H9 (cell line): ENCODE data around the gene PNPLA7. TPM values are rescaled to one million over a fixed set of nuclear protein-coding genes. Genes with fewer than 3 reads are reported as not detected.

Experiments used
- DNase-seq: peaks from one replicate; pipeline ENCODE4 v3.0.0-alpha.2; 2017
- H2AFZ ChIP-seq: one replicate; pipeline ENCODE4 v1.6.1; 2013; ENCODE audit warnings: mild to moderate bottlenecking, low read length, control low read depth, moderate library complexity
- H2AK5ac ChIP-seq: 2 replicates; pipeline ENCODE4 v1.6.1; 2013; ENCODE audit warnings: low read length, control low read depth, mixed read lengths; ENCODE audit not compliant: insufficient read length
- H2BK120ac ChIP-seq: one replicate; pipeline ENCODE4 v1.6.1; 2013; ENCODE audit warnings: low read depth, mild to moderate bottlenecking, low read length, control low read depth, inconsistent platforms; ENCODE audit not compliant: poor library complexity, severe bottlenecking
- H2BK12ac ChIP-seq: 2 replicates; pipeline ENCODE4 v1.6.1; 2013; ENCODE audit warnings: low read length, control low read depth, mixed read lengths, low read depth; ENCODE audit not compliant: insufficient read length
- H2BK15ac ChIP-seq: 2 replicates; pipeline ENCODE4 v1.6.1; 2013; ENCODE audit warnings: low read depth, low read length, control low read depth
- H2BK20ac ChIP-seq: one replicate; pipeline ENCODE4 v1.6.1; 2013; ENCODE audit warnings: low read depth, mild to moderate bottlenecking, low read length, control low read depth, inconsistent platforms; ENCODE audit not compliant: poor library complexity, severe bottlenecking
- H2BK5ac ChIP-seq: 2 replicates; pipeline ENCODE4 v1.6.1; 2013; ENCODE audit warnings: low read length, control low read depth, mixed read lengths; ENCODE audit not compliant: insufficient read length
- H3K14ac ChIP-seq: 2 replicates; pipeline ENCODE4 v1.6.1; 2013; ENCODE audit warnings: low read length, control low read depth; ENCODE audit not compliant: insufficient read depth
- H3K18ac ChIP-seq: 2 replicates; pipeline ENCODE4 v1.6.1; 2013; ENCODE audit warnings: low read depth, mild to moderate bottlenecking, mixed read lengths, low read length, control low read depth; ENCODE audit not compliant: insufficient read length
- H3K23ac ChIP-seq: 2 replicates; pipeline ENCODE4 v1.6.1; 2013; ENCODE audit warnings: low read length, control low read depth, mixed read lengths, low read depth; ENCODE audit not compliant: insufficient read length
- H3K23me2 ChIP-seq: 2 replicates; pipeline ENCODE4 v1.6.1; 2013; ENCODE audit warnings: low read depth, mild to moderate bottlenecking, mixed read lengths, low read length, control low read depth; ENCODE audit not compliant: insufficient read length, poor library complexity, severe bottlenecking
- H3K27ac ChIP-seq: 2 replicates; pipeline ENCODE4 v1.5.1; 2013; ENCODE audit warnings: low read length, control low read depth, mixed read lengths, low read depth; ENCODE audit not compliant: insufficient read length
- H3K27me3 ChIP-seq: 2 replicates; pipeline ENCODE4 v1.6.1; 2013; ENCODE audit warnings: low read length, control low read depth, inconsistent platforms; ENCODE audit not compliant: insufficient read depth
- H3K4ac ChIP-seq: 2 replicates; pipeline ENCODE4 v1.6.1; 2013; ENCODE audit warnings: low read depth, mild to moderate bottlenecking, control low read depth, inconsistent platforms, low read length, moderate library complexity
- H3K4me1 ChIP-seq: 2 replicates; pipeline ENCODE4 v1.6.1; 2013; ENCODE audit warnings: low read length, control low read depth, inconsistent platforms; ENCODE audit not compliant: insufficient read depth
- H3K4me2 ChIP-seq: 2 replicates; pipeline ENCODE4 v1.6.1; 2013; ENCODE audit warnings: low read length, control low read depth, mixed read lengths; ENCODE audit not compliant: insufficient read length, insufficient read depth
- H3K56ac ChIP-seq: 2 replicates; pipeline ENCODE4 v1.6.1; 2013; ENCODE audit warnings: low read depth, mild to moderate bottlenecking, mixed read lengths, low read length, control low read depth; ENCODE audit not compliant: insufficient read length
- H3K79me1 ChIP-seq: 2 replicates; pipeline ENCODE4 v1.6.1; 2013; ENCODE audit warnings: low read depth, mild to moderate bottlenecking, moderate library complexity, low read length, control low read depth, inconsistent platforms; ENCODE audit not compliant: insufficient read depth, poor library complexity, severe bottlenecking
- H3K79me2 ChIP-seq: 2 replicates; pipeline ENCODE4 v1.6.1; 2013; ENCODE audit warnings: low read length, control low read depth, inconsistent platforms; ENCODE audit not compliant: insufficient read depth
- H3K9ac ChIP-seq: 2 replicates; pipeline ENCODE4 v1.6.1; 2013; ENCODE audit warnings: low read length, control low read depth, mixed read lengths; ENCODE audit not compliant: insufficient read length; ENCODE audit errors: extremely low read depth
- H3K9me3 ChIP-seq: one replicate; pipeline ENCODE4 v1.6.1; 2013; ENCODE audit warnings: low read depth, low read length, inconsistent platforms; ENCODE audit not compliant: control insufficient read depth
- H3T11ph ChIP-seq: one replicate; pipeline ENCODE4 v1.6.1; 2013; ENCODE audit warnings: mild to moderate bottlenecking, low read length, control low read depth, inconsistent platforms
- H4K20me1 ChIP-seq: one replicate; pipeline ENCODE4 v1.6.1; 2013; ENCODE audit not compliant: control insufficient read depth, insufficient read length, insufficient read depth
- H4K5ac ChIP-seq: 2 replicates; pipeline ENCODE4 v1.6.1; 2013; ENCODE audit warnings: low read depth, mild to moderate bottlenecking, mixed read lengths, low read length, control low read depth; ENCODE audit not compliant: insufficient read length
- H4K8ac ChIP-seq: replicated peaks from 2 replicates; pipeline ENCODE4 v1.6.1; 2013; ENCODE audit warnings: low read length, control low read depth, mixed read lengths, low read depth; ENCODE audit not compliant: insufficient read length
- H4K91ac ChIP-seq: 2 replicates; pipeline ENCODE4 v1.6.1; 2013; ENCODE audit warnings: low read depth, mild to moderate bottlenecking, moderate library complexity, mixed read lengths, low read length, control low read depth; ENCODE audit not compliant: insufficient read length
- H3K27ac Mint-ChIP-seq, 3 experiments: 2 replicates in 2 of 3; 3 replicates in 1 of 3; pipeline ENCODE4 v1.8.0; 2020 to 2021; ENCODE audit warnings: mixed read lengths in 3 of 3, mild to moderate bottlenecking in 1 of 3, moderate library complexity in 1 of 3
- H3K27me3 Mint-ChIP-seq: 2 replicates; pipeline ENCODE4 v1.8.0; 2021; ENCODE audit warnings: low read depth, mild to moderate bottlenecking, moderate library complexity, mixed read lengths
- H3K36me3 Mint-ChIP-seq, 3 experiments: 2 replicates in 2 of 3; 3 replicates in 1 of 3; pipeline ENCODE4 v1.8.0; 2020 to 2021; ENCODE audit warnings: low read depth in 3 of 3, mixed read lengths in 3 of 3; ENCODE audit not compliant: insufficient read depth in 1 of 3
- H3K4me1 Mint-ChIP-seq, 2 experiments: 2 replicates each; pipeline ENCODE4 v1.8.0; 2020; ENCODE audit warnings: mixed read lengths in 2 of 2
- H3K4me3 Mint-ChIP-seq, 2 experiments: 2 replicates in 1 of 2; 3 replicates in 1 of 2; pipeline ENCODE4 v1.8.0; 2020 to 2021; ENCODE audit warnings: mild to moderate bottlenecking in 2 of 2, mixed read lengths in 2 of 2, moderate library complexity in 1 of 2
- H3K9me3 Mint-ChIP-seq, 2 experiments: 2 replicates in 1 of 2; 3 replicates in 1 of 2; pipeline ENCODE4 v1.8.0; 2020; ENCODE audit warnings: mild to moderate bottlenecking in 2 of 2, mixed read lengths in 2 of 2, moderate library complexity in 1 of 2
- whole genome bisulfite sequencing: extraction: QIAGEN DNeasy Blood & Tissue Kit; methylation state at CpG from one replicate; pipeline ENCODE4 v1.1.7; 2013; ENCODE audit warnings: missing lambda C conversion rate, low lambda C conversion rate, mixed read lengths; ENCODE audit not compliant: insufficient read length; ENCODE audit errors: extremely low coverage; 5-methylcytosine and 5-hydroxymethylcytosine counted together
- total RNA-seq: library from RNA; stranded (reverse); gene quantifications from 2 replicates; pipeline ENCODE4 v1.2.1, GENCODE V29; 2021
- TF ChIP-seq, protein P1 (sequence below): fragments of 200-600 bp; sonication (generic); conservative IDR thresholded peaks from 3 replicates; pipeline ENCODE4 v1.8.0; 2021; ENCODE audit warnings: antibody characterized with exemption, mild to moderate bottlenecking

PNPLA7 gene
- total RNA-seq, 1 experiment from 2014 or later, result 1.8 TPM

DNA sequence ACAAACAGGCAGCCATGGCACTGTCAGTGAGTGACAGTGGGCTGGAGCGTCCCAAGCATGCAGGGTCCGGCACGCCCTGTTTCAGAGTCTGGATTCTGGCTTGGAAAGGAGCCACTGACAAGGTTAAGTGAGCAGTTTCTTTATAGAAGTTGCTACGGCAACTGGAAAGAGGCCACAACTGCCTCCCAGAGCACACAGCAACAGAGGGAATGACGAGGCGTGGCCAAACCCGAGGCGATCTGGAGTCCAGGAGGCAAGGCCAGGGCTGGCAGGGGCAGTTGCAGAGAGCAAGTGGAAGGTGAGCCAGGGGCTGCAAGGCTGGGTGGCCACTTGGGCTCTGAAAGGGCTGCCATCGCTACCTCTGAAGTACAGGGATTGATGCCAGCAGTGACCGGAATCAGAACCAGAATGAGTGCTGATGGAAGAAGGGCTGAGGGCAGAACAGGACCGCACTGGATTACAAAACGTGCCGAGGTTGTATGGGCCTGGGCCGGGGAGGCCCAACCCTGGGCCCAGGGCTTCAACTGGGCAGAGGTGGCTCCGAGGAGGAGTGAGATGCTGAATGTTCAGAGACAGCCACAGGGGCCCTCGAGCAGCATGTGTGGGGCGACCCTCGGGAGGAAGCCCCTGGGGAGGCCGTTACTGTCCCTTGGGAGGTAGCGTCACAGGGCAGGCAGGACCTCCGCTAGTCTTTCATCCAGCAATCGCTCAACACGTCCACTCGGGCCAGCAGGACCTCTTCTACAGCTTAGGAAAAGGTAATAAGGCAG, 6.1 kb upstream of the PNPLA7 start:
- no peak for DNase-seq
- H3K36me3 Mint-ChIP-seq, result peaks cover 38 to 60% (median 57%) of the 10 kb centered on the region in 3 experiments
- Histone ChIP-seq H4K91ac (no peak overlapping the region), H3K9me3 (no peaks in the 10 kb centered on the region), H3K18ac (no peak overlapping the region), H2BK15ac (no peak overlapping the region), H3K79me2 (no peaks in the 10 kb centered on the region), H2AFZ (no peak overlapping the region), H3K23me2 (peaks cover 6% of the 10 kb centered on the region), H2BK12ac (no peak overlapping the region), H3K23ac (no peak overlapping the region), H3K4ac (no peak overlapping the region), H4K5ac (no peak overlapping the region), H3K4me1 (no peaks in the 10 kb centered on the region), H2BK5ac (no peak overlapping the region), H4K8ac (no peak overlapping the region), H3K27ac (no peak overlapping the region), H3K4me2 (no peak overlapping the region), H2BK120ac (no peak overlapping the region), H2AK5ac (no peak overlapping the region), H3K14ac (no peak overlapping the region), H2BK20ac (no peak overlapping the region), H3K9ac (no peak overlapping the region), H3K56ac (no peak overlapping the region), H4K20me1 (no peaks in the 10 kb centered on the region), H3K79me1 (no peaks in the 10 kb centered on the region), H3T11ph (no peak overlapping the region), H3K27me3 (no peaks in the 10 kb centered on the region)
- WGBS, result no CpG with 5 or more reads among the region's 24 CpGs
- no peaks in the 10 kb centered on the region for H3K27me3 Mint-ChIP-seq
- H3K4me3 Mint-ChIP-seq, result no peak overlapping the region
- TF ChIP-seq, protein P1, sequence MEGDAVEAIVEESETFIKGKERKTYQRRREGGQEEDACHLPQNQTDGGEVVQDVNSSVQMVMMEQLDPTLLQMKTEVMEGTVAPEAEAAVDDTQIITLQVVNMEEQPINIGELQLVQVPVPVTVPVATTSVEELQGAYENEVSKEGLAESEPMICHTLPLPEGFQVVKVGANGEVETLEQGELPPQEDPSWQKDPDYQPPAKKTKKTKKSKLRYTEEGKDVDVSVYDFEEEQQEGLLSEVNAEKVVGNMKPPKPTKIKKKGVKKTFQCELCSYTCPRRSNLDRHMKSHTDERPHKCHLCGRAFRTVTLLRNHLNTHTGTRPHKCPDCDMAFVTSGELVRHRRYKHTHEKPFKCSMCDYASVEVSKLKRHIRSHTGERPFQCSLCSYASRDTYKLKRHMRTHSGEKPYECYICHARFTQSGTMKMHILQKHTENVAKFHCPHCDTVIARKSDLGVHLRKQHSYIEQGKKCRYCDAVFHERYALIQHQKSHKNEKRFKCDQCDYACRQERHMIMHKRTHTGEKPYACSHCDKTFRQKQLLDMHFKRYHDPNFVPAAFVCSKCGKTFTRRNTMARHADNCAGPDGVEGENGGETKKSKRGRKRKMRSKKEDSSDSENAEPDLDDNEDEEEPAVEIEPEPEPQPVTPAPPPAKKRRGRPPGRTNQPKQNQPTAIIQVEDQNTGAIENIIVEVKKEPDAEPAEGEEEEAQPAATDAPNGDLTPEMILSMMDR, result no peak
- H3K27ac Mint-ChIP-seq, result 0 out of 7 replicates have a peak overlapping the region, but pooled peaks of 1 of the 3 experiments have one; percentile 68
- H3K4me1 Mint-ChIP-seq, result peaks cover 3 to 5% of the 10 kb centered on the region in 2 experiments; a peak in 3 of 4 replicates
- peaks cover 0 to 4% of the 10 kb centered on the region in 2 experiments; a peak in 1 of 5 replicates for H3K9me3 Mint-ChIP-seq
